ENCODE measurements around the gene PPM1H. TPM values are rescaled to one million over a fixed set of nuclear protein-coding genes. Genes with fewer than 3 reads are reported as not detected.
A peak's percentile ranks its signal among the peaks of the same experiment; 100 is the strongest.

The PPM1H gene
- total and polyA plus RNA-seq, 2 donors (not counting 1 experiment from before 2014, with no cell fraction given): 0.01 TPM; not detected in 1

- Histone ChIP-seq H3K4me3 (ENCODE audit: control extremely low read depth in 1 of 5, extremely low read depth in 1 of 5, insufficient read depth in 1 of 5, low read depth in 2 of 5, low read length in 4 of 5) (peak overlapping the region; percentile 81 to 89 (median 82)), H3K27ac (ENCODE audit: low read length in 2 of 2) (peak overlapping the region; percentile 99 to 100), H3K9ac (ENCODE audit: low read length) (peak overlapping the region; percentile 99), H3K9me3 (ENCODE audit: control extremely low read depth in 1 of 3, control insufficient read depth in 2 of 3, insufficient read depth in 1 of 3, low read length in 2 of 3) (no peaks in the 10 kb centered on the region), H3K4me1 (ENCODE audit: control insufficient read depth in 2 of 2, insufficient read depth in 2 of 2, low read length in 2 of 2) (peaks cover 17 to 22% of the 10 kb centered on the region in 2 donors), H3K4me2 (replicated peaks; ENCODE audit: low read depth, low read length, poor library complexity, severe bottlenecking) (peak overlapping the region; percentile 75), H3K27me3 (replicated peaks in 1 of 4; ENCODE audit: control extremely low read depth in 1 of 4, control insufficient read depth in 3 of 4, insufficient read depth in 4 of 4, low read length in 3 of 4) (no peaks in the 10 kb centered on the region), H4K20me1 (ENCODE audit: control insufficient read depth, insufficient read depth, low read length, poor library complexity, severe bottlenecking) (no peaks in the 10 kb centered on the region), H3K36me3 (replicated peaks in 1 of 2; ENCODE audit: control extremely low read depth in 1 of 2, control insufficient read depth in 1 of 2, extremely low read depth in 1 of 2, insufficient read depth in 2 of 2, low read length in 1 of 2) (no peaks in the 10 kb centered on the region), H2AFZ (ENCODE audit: insufficient read depth, low read depth, low read length, poor library complexity, severe bottlenecking) (peak overlapping the region; percentile 85), H3K79me2 (ENCODE audit: control insufficient read depth, insufficient read depth, low read length) (peaks cover 45% of the 10 kb centered on the region)
- ATAC-seq (ENCODE audit: low read depth) (peak; percentile 67), DNase-seq (peak; percentile 92)
- ChIA-PET POLR2A (interaction anchor here (0.7 to 2.5 kb wide), 5 partner anchors 12 to 343 kb away, joined by 3 to 14 read pairs (median 6); partner anchors contain the start of genes MON2 and USP15), CTCF (interaction anchor here (0.7 to 2.7 kb wide), 12 partner anchors 14 to 345 kb away, joined by 3 to 22 read pairs (median 4); partner anchors contain the start of gene USP15)
- no peaks in the 10 kb centered on the region for H3K9me3 Mint-ChIP-seq (ENCODE audit: insufficient read depth)
- WGBS (ENCODE audit: insufficient coverage): under 1% methylated on average over 94 of the region's 94 CpGs
- peaks cover 40% of the 10 kb centered on the region for H3K4me1 Mint-ChIP-seq
- H3K27ac Mint-ChIP-seq: peak overlapping the region; percentile 100
- TF ChIP-seq EZH2 (IDR thresholded peaks at IDR 0.05; ENCODE audit: borderline replicate concordance, insufficient read depth, low read depth, low read length, poor library complexity, severe bottlenecking) (no peak), CTCF (IDR thresholded peaks at IDR 0.05) (peak; percentile 49)
- no peaks in the 10 kb centered on the region for H3K27me3 Mint-ChIP-seq
- intact Hi-C loops (cut with micrococcal nuclease): loop anchor here (2.0 to 10.0 kb wide), 6 partner anchors 22 to 1849 kb away; partner anchors contain the start of genes KICS2, RXYLT1, TBK1 and XPOT
- H3K4me3 Mint-ChIP-seq: peak overlapping the region; percentile 94
Observed at GRCh38 chr12:62603061-62603810, 331.7 kb downstream of the PPM1H start.

Data from B cell (primary cell).